Ascending aorta (tissue), 2 donors: ENCODE results near the gene SDK1. TPM values are rescaled to one million over a fixed set of nuclear protein-coding genes. Genes with fewer than 3 reads are reported as not detected.
A peak's percentile ranks its signal among the peaks of the same experiment; 100 is the strongest.
"Not testable (repeated sequence)": the region's sequence is repeated elsewhere in the genome, so short reads cannot be mapped to it uniquely, and the experiment has no call there.

Source experiments
- DNase-seq, 2 donors: peaks; one replicate each; pipeline ENCODE4 v3.0.0-alpha.2; 2019; ENCODE audit warnings: low spot score in 2 of 2
- H3K27ac ChIP-seq, 2 donors: fragments of 200-600 bp; sonication (generic); one replicate each; pipeline ENCODE4 v1.5.1; 2016 to 2017; ENCODE audit warnings: mild to moderate bottlenecking in 1 of 2
- H3K27me3 ChIP-seq: fragments of 200-600 bp; sonication (generic); one replicate; pipeline ENCODE4 v1.5.1; 2017
- H3K36me3 ChIP-seq, 2 donors: fragments of 200-600 bp; sonication (generic); one replicate each; pipeline ENCODE4 v1.5.1; 2016
- H3K4me1 ChIP-seq, 2 donors: fragments of 200-600 bp; sonication (generic); one replicate each; pipeline ENCODE4 v1.5.1; 2016 to 2017; ENCODE audit warnings: mild to moderate bottlenecking in 1 of 2
- H3K4me3 ChIP-seq, 2 donors: fragments of 200-600 bp; sonication (generic); one replicate each; pipeline ENCODE4 v1.5.1; 2016 to 2017; ENCODE audit warnings: mild to moderate bottlenecking in 1 of 2
- H3K9me3 ChIP-seq, 2 donors: fragments of 200-600 bp; sonication (generic); one replicate each; pipeline ENCODE4 v1.5.1; 2016
- intact Hi-C: fragments of 100-400 bp; cut with DNase I; formaldehyde crosslinking; loops from one replicate; pipeline ENCODE4 v1.15.1; 2023
- total RNA-seq: library from RNA; depleted of rRNA; stranded (reverse); fragments of >200 nt; gene quantifications from one replicate; pipeline ENCODE4 v1.1.0, GENCODE V29; 2016
- TF ChIP-seq, protein P1 (sequence below), 3 experiments: fragments of 200-600 bp in 2 of 3; fragments of 450-650 bp in 1 of 3; sonication (generic) in 2 of 3; IDR thresholded peaks; one replicate each; pipeline ENCODE4 v1.5.1; 2016 to 2019; ENCODE audit warnings: antibody characterized with exemption in 3 of 3, mild to moderate bottlenecking in 1 of 3, moderate library complexity in 1 of 3

The SDK1 gene
- total RNA-seq, 1 donor from 2014 or later = 13.3 TPM

DNA sequence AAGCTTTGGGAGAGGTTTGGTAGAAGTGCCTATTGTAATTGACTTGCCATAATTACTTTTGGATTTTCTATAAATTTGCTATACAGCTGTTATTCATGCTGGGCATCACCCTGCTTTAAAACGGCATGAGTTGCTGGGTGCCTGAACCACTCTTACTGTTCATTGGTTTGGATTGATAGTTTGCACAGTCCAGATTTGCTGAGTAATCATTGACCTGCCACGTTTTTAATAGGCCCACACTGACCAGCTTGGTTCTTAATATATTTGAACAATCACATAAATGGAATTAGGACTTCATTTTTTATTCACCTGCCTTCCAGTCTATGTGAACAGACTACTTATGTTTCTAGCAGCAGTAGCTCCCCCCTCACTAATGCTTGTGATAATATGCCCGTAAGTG, 630.8 kb downstream of the SDK1 start:
- DNase-seq = peak in 1 of 2 donors; percentile 13
- no peak overlapping the region for H3K4me3 ChIP-seq
- no peaks in the 10 kb centered on the region for H3K36me3 ChIP-seq
- no peaks in the 10 kb centered on the region for H3K27me3 ChIP-seq
- TF ChIP-seq, protein P1, sequence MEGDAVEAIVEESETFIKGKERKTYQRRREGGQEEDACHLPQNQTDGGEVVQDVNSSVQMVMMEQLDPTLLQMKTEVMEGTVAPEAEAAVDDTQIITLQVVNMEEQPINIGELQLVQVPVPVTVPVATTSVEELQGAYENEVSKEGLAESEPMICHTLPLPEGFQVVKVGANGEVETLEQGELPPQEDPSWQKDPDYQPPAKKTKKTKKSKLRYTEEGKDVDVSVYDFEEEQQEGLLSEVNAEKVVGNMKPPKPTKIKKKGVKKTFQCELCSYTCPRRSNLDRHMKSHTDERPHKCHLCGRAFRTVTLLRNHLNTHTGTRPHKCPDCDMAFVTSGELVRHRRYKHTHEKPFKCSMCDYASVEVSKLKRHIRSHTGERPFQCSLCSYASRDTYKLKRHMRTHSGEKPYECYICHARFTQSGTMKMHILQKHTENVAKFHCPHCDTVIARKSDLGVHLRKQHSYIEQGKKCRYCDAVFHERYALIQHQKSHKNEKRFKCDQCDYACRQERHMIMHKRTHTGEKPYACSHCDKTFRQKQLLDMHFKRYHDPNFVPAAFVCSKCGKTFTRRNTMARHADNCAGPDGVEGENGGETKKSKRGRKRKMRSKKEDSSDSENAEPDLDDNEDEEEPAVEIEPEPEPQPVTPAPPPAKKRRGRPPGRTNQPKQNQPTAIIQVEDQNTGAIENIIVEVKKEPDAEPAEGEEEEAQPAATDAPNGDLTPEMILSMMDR (IDR thresholded peaks at IDR 0.05) = no peak
- H3K27ac ChIP-seq = no peak overlapping the region
- H3K4me1 ChIP-seq = no peaks in the 10 kb centered on the region
- no peaks in the 10 kb centered on the region for H3K9me3 ChIP-seq
- intact Hi-C loops = no loop called here

DNA sequence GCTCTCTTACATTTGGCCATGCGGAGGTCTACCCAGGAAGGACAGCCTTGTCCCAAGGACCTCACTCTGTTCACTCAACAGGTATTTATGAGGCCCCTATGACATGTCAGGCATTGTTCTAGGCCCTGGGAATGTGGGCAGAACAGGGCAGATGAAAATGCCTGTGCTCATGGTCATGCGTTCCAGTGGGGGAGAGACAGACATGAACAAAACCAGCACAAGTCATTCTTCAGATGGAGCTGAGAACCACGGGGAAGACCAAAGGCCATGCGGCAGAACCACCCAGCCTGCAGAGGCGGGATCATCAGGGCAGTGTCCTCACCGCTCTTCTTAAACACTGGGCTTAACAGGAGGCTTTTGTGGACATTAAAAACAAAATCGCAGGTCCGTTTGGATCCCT, 636.1 kb downstream of the SDK1 start:
- no peaks in the 10 kb centered on the region for H3K27me3 ChIP-seq
- H3K36me3 ChIP-seq = no peaks in the 10 kb centered on the region
- peaks cover 2 to 4% of the 10 kb centered on the region in 2 donors for H3K4me1 ChIP-seq
- no peak overlapping the region for H3K4me3 ChIP-seq
- H3K9me3 ChIP-seq = no peaks in the 10 kb centered on the region
- intact Hi-C loops = no loop called here
- TF ChIP-seq, protein P1 (IDR thresholded peaks at IDR 0.05) = no peak
- H3K27ac ChIP-seq = no peak overlapping the region
- DNase-seq = no peak

DNA sequence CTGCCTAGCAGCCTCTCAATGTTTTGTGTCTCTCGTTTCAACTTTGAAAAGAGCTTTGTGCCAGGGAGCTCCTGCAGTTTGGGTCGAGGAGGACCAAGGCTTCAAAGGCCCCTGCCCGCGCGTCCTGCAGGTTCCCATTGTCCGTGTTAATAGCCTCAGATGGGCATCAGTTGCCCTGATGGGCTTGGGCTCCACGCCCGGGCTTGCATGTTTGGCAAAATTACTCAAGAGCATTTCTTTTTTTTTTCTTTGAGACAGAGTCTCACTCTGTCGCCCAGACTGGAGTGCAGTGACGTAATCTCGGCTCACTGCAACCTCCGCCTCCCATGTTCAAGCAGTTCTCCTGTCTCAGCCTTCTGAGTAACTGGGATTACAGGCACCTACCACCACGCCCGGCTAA, 636.6 kb downstream of the SDK1 start:
- intact Hi-C loops = no loop called here
- Histone ChIP-seq H3K27ac (no peak overlapping the region), H3K36me3 (no peaks in the 10 kb centered on the region), H3K27me3 (no peaks in the 10 kb centered on the region), H3K9me3 (no peaks in the 10 kb centered on the region), H3K4me1 (peaks cover 3 to 8% of the 10 kb centered on the region in 2 donors), H3K4me3 (no peak overlapping the region)
- DNase-seq = no peak
- TF ChIP-seq, protein P1 (IDR thresholded peaks at IDR 0.05) = no peak

DNA sequence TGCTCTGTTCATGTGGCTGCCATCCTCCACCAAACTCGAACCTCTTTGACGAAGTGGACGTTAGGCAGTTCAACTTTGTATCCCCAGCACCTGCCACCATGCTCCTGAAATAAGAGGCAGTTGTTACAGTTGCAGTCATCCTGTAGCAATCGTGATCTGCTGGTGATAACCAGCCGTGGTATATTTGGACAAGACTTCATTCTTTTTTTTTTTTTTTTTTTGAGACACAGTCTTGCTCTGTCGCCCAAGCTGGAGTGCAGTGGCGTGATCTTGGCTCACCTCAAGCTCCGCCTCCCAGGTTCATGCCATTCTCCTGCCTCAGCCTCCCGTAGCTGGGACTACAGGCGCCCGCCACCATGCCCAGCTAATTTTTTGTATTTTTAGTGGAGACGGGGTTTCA, 640.7 kb downstream of the SDK1 start:
- peaks cover 0 to 11% of the 10 kb centered on the region in 2 donors for H3K9me3 ChIP-seq
- H3K27ac ChIP-seq = peak overlapping the region in 1 of 2 donors; percentile 75
- H3K4me3 ChIP-seq, DNase-seq, H3K36me3 ChIP-seq, H3K4me1 ChIP-seq, H3K27me3 ChIP-seq, intact Hi-C loops: not testable (repeated sequence)

DNA sequence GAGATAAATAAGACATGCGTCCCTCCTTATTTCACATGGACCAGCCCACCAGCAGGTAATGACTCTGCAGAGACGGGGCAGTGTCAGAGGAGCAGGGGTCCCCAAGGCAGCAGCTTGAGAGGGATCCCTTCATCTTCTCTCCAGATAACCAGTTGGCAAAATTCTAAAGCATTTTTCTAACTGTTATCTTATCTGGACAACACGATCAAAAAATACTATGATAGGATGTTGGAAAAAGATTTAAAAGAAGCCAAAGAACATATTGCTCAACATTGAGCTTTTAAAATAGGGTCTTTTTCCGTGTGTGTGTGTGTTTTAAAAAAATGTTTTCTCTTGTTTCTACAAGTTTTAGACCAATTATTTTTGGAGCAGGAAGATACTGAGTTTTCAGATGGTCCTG, 641.2 kb downstream of the SDK1 start:
- peak overlapping the region; percentile 36 to 75 for H3K27ac ChIP-seq
- H3K4me1 ChIP-seq = peaks cover 3 to 8% of the 10 kb centered on the region in 2 donors
- no peaks in the 10 kb centered on the region for H3K36me3 ChIP-seq
- H3K4me3 ChIP-seq = peak overlapping the region in 1 of 2 donors; percentile 3
- intact Hi-C loops = no loop called here
- peaks cover 0 to 11% of the 10 kb centered on the region in 2 donors for H3K9me3 ChIP-seq
- TF ChIP-seq, protein P1 (IDR thresholded peaks at IDR 0.05) = no peak
- DNase-seq = no peak
- no peaks in the 10 kb centered on the region for H3K27me3 ChIP-seq

DNA sequence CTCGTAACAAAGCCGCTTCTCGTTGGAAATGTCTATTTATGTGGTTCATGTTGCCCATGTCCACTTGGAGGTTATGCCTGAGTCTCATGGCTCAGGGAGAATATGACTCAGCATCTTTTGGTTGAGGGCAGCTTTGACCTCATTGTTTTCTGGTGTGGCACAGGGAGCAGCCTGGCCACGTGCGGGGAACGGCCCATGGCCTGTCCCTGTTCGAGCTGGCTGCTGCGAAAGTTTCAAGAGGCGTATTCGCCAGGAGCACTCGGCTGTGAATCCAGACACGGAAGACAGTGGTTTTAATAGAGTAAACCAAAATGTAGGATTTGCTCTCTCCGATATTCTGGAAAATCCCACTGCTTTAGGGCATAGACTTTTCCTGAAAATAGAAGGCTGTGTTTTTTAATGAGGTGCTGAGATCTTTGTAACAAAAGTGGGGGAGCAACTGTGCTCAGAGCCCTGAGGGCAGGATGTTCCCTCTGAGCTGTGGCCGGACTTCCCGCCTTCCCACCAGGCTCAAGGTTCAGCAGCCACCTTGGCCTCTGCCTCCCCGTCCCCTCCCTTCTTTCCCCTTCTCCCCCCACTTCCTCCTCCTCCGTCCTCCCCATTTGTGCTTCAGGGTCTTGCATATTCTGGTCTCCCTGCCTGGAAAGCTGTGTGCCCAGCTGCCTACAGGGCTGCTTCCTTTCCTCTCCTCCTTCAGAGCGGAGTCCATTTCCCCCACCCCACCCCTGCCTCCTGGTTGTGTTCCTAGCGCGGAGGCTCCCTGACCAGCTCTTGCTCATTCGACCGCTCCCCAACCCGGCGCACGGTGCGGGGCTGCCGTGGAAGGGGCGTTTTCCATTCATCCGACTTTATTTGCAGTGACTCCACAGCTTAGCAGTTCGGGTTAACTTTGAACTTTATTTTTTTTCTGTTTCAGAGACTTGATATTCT, 642.0 kb downstream of the SDK1 start:
- H3K4me3 ChIP-seq = peak overlapping the region in 1 of 2 donors; percentile 3

More for the DNA sequence above, 642.0 kb downstream of the SDK1 start:
- Histone ChIP-seq H3K27me3 (no peaks in the 10 kb centered on the region), H3K27ac (peak overlapping the region; percentile 36 to 75), H3K9me3 (peaks cover 0 to 11% of the 10 kb centered on the region in 2 donors), H3K36me3 (no peaks in the 10 kb centered on the region), H3K4me1 (peaks cover 3 to 8% of the 10 kb centered on the region in 2 donors)
- TF ChIP-seq, protein P1 (IDR thresholded peaks at IDR 0.05) = no peak
- peak in 1 of 2 donors; percentile 26 for DNase-seq
- intact Hi-C loops = no loop called here
